ENCODE data around the gene CPNE5. TPM values are rescaled to one million over a fixed set of nuclear protein-coding genes. Genes with fewer than 3 reads are reported as not detected.

Gene CPNE5
- total and polyA plus RNA-seq, 9 of the 15 experiments (the other 6 are each of a cell fraction or from before 2014, with no cell fraction given): 0.14 to 1.0 (median 0.46) TPM; not detected in 2

DNA sequence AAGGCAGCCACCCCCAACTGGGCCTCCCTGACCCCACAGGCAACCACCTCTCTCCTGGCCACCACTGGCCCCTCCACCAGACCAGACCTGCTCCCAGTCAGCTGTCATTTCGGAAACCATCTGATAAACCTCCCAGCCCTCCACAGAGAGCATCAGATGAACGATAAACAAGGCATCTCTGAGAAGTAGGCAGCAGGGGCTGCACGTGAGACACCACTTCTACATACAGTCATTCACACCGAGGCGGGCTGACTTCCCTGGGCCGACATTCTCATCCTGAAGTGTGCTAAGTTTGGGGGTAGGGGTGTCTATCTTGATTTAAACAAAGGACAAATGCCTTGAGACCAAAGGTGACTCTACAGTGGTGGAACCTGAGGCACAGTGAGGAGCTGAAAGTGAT, 13.8 kb downstream of the CPNE5 start (continued):
- TF ChIP-seq, protein P1, sequence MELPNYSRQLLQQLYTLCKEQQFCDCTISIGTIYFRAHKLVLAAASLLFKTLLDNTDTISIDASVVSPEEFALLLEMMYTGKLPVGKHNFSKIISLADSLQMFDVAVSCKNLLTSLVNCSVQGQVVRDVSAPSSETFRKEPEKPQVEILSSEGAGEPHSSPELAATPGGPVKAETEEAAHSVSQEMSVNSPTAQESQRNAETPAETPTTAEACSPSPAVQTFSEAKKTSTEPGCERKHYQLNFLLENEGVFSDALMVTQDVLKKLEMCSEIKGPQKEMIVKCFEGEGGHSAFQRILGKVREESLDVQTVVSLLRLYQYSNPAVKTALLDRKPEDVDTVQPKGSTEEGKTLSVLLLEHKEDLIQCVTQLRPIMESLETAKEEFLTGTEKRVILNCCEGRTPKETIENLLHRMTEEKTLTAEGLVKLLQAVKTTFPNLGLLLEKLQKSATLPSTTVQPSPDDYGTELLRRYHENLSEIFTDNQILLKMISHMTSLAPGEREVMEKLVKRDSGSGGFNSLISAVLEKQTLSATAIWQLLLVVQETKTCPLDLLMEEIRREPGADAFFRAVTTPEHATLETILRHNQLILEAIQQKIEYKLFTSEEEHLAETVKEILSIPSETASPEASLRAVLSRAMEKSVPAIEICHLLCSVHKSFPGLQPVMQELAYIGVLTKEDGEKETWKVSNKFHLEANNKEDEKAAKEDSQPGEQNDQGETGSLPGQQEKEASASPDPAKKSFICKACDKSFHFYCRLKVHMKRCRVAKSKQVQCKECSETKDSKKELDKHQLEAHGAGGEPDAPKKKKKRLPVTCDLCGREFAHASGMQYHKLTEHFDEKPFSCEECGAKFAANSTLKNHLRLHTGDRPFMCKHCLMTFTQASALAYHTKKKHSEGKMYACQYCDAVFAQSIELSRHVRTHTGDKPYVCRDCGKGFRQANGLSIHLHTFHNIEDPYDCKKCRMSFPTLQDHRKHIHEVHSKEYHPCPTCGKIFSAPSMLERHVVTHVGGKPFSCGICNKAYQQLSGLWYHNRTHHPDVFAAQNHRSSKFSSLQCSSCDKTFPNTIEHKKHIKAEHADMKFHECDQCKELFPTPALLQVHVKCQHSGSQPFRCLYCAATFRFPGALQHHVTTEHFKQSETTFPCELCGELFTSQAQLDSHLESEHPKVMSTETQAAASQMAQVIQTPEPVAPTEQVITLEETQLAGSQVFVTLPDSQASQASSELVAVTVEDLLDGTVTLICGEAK (IDR thresholded peaks at IDR 0.05): no peak
- TF ChIP-seq, protein P1 (CRISPR knock-in tag; IDR thresholded peaks at IDR 0.05): no peak
- no peak for TF ChIP-seq ZZZ3 (IDR thresholded peaks at IDR 0.05)
- peak; percentile 25; the same call in 1 of the 2 replicates for TF ChIP-seq MTA1 (IDR thresholded peaks at IDR 0.05; ENCODE audit: borderline replicate concordance)
- no peak for TF ChIP-seq HNRNPK (IDR thresholded peaks at IDR 0.05; ENCODE audit: low read depth, low read length, poor library complexity, severe bottlenecking)
- TF ChIP-seq ESRRA (IDR thresholded peaks at IDR 0.05; ENCODE audit: borderline replicate concordance, low read depth): no peak
- no peak for TF ChIP-seq MLX (CRISPR knock-in tag; conservative IDR thresholded peaks at IDR 0.05)
- peak; percentile 15; the same call in 1 of the 2 replicates for TF ChIP-seq TEAD4 (IDR thresholded peaks at IDR 0.05; ENCODE audit: low read length)
- no peak for TF ChIP-seq TEAD4 (CRISPR knock-in tag; IDR thresholded peaks at IDR 0.05; ENCODE audit: borderline replicate concordance)
- TF ChIP-seq MEIS2 (IDR thresholded peaks at IDR 0.05; ENCODE audit: partially characterized antibody): peak; percentile 9
- TF ChIP-seq TSHZ1 (CRISPR knock-in tag; IDR thresholded peaks at IDR 0.05): no peak
- no peak for TF ChIP-seq SRSF1 (IDR thresholded peaks at IDR 0.05; ENCODE audit: low read depth, low read length)
- no peak for TF ChIP-seq MBD2 (IDR thresholded peaks at IDR 0.05; ENCODE audit: borderline replicate concordance, low read depth)
- no peak for TF ChIP-seq HDAC3 (IDR thresholded peaks at IDR 0.05; ENCODE audit: borderline replicate concordance, partially characterized antibody)
- TF ChIP-seq ZNF644 (tag; IDR thresholded peaks at IDR 0.05; ENCODE audit: low read depth): no peak
